CD4-positive, alpha-beta T cell treated with Interferon gamma for 1 hour (primary cell): ENCODE measurements around the gene SIT1.
A peak's percentile ranks its signal among the peaks of the same experiment; 100 is the strongest.

Source experiments
- DNase-seq: peaks from one replicate; pipeline ENCODE4 v3.0.0-alpha.2; 2020

Gene SIT1

DNA sequence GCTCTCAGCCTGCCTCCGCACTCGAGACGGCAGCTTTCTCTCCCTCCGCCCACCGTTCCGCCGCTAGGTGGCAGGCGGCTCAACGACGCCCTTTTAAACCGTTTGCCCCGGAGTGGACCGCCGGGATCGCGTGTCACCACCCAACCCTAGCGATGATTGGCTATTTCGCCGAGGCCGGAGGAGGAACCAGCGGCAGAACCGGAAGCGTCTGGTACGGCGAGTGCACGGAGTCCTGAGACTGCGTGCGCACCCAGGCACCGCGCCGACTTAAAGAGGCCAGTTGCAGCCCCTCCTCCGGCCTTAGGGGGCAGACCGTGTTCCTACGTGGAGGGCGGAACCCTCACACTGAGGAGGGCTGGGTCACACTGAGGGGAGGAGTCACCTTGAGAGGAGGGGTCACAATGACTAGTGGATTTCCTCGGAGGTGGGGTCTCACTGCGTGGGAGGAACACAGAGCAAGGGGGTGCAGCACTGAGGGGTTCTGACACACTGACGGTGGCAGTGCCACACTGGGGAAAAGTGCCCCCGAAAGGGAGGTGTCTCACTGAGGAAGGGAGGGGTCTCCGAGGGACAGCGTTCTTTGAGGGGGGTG, 46.6 kb downstream of the SIT1 start:
- DNase-seq: peak; percentile 100

DNA sequence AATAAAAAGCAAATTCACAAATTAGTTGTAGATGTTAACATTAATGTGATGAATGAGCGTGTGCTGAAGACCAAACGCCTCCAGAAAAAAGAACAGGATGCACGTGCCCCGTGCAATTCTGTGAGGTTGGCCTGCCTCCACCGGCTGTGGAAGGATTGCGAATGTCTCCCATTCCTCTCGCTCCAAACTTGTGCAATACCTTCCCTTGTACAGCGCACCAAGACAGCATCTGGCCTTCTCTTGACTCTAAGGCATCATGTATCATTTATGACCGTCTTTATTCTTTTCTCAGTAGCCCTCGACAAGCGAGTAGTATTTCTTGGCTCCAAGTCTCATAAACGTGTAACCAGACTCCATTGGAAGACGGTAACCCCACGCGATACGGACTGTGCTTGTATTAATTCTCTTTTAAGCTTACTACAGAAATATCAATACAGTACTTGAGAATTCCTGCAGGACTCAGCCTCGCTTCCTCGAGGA, 47.2 kb downstream of the SIT1 start:
- no peak for DNase-seq

DNA sequence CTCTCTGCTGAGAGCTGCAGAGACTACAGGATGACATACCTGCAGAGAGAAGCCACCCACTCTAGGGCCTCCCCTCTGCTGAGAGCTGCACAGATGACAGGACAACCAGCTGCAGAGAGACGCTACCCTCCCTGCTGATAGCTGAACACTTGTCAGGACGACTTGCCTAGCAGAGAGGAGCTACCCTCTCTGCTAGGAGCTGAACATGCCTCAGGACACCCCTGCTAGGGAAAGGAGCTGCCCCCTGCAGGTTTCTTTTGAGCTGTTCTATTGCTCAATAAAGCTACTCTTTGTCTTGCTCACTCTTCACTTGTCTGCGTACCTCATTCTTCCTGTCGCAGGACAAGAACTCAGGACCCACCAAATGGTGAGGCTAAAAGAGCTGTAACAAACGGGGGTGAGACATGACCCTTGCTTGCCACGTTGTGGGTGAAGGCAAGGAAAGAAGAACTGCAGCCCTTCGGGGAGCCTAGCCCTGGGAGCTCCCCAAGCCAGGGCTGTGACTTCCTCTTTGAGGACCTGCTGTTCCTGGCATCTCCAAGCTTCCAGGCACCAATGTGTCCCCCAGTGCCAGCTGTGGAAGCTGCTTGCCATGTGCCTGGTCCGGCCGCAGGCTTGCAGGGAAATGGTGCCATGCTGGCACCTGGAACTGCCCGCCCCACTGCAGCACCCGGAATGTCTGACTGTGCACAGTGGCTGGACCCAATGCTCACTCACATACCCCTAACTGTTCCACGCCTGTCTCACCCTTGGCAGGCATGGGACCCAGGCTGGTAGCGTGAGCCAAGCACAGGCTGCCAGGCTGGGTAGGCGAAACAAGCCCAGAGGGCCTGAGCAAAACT, 50.7 kb downstream of the SIT1 start:
- DNase-seq: no peak
